OCI-LY7 (cell line): ENCODE results near the gene APOC4.

Experiments used
- EZH2phosphoT487 ChIP-seq: fragments of 200-600 bp; sonication (generic); IDR thresholded peaks from 2 replicates; pipeline ENCODE4 v1.6.1; 2018; ENCODE audit warnings: low read depth, borderline replicate concordance, mild to moderate bottlenecking, mixed run types, antibody characterized with exemption, low read length, moderate library complexity, mixed read lengths
- TF ChIP-seq, protein P1 (sequence below): fragments of 200-600 bp; sonication (generic); conservative IDR thresholded peaks from 2 replicates; pipeline ENCODE4 v1.5.1; 2014; ENCODE audit warnings: mild to moderate bottlenecking, antibody characterized with exemption, low read length, moderate library complexity, mixed read lengths

DNA sequence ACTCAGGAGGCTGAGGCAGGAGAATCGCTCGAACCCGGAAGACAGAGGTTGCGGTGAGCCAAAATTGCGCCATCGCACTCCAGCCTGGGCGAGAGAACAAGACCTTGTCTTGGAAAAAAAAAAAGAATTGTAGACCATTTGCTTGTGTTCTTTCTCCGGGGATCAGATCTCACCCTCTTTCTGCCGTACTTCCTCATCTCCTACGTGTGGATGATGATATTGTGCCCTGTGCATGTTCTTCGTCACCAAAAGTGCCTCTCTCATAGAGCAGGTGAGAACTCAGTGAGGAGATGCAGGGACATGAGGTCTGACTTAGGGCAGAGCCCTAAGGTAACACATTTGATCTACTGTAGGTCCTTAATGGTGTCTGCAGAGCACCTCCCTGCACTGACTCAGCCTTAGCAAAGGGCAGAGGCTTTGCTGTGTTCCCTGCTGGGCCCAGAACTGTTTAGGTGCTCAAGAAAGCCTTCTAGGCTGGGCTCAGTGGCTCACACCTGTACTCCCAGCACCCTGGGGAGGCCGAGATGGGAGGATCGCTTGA is 5.1 kb downstream of the APOC4 start:
- TF ChIP-seq, protein P1, sequence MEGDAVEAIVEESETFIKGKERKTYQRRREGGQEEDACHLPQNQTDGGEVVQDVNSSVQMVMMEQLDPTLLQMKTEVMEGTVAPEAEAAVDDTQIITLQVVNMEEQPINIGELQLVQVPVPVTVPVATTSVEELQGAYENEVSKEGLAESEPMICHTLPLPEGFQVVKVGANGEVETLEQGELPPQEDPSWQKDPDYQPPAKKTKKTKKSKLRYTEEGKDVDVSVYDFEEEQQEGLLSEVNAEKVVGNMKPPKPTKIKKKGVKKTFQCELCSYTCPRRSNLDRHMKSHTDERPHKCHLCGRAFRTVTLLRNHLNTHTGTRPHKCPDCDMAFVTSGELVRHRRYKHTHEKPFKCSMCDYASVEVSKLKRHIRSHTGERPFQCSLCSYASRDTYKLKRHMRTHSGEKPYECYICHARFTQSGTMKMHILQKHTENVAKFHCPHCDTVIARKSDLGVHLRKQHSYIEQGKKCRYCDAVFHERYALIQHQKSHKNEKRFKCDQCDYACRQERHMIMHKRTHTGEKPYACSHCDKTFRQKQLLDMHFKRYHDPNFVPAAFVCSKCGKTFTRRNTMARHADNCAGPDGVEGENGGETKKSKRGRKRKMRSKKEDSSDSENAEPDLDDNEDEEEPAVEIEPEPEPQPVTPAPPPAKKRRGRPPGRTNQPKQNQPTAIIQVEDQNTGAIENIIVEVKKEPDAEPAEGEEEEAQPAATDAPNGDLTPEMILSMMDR: no peak
- TF ChIP-seq EZH2phosphoT487: no peak
